Body of pancreas (tissue), 4 donors: ENCODE measurements around the gene LRP1-AS.

ENCODE experiments used
- POLR2A ChIP-seq, 3 donors: fragments of 450-650 bp; IDR thresholded peaks; one replicate each; pipeline ENCODE4 v1.6.1; 2016; ENCODE audit warnings: antibody characterized with exemption in 3 of 3, mild to moderate bottlenecking in 2 of 3
- TF ChIP-seq, protein P1 (sequence below), 7 experiments: fragments of 450-650 bp in 4 of 7; fragments of 200-600 bp in 3 of 7; sonication (generic) in 3 of 7; IDR thresholded peaks; one replicate each; pipeline ENCODE4 v1.5.1; 2016 to 2019; ENCODE audit warnings: antibody characterized with exemption in 7 of 7

- no peak for TF ChIP-seq POLR2A (IDR thresholded peaks at IDR 0.05)
- TF ChIP-seq, protein P1, sequence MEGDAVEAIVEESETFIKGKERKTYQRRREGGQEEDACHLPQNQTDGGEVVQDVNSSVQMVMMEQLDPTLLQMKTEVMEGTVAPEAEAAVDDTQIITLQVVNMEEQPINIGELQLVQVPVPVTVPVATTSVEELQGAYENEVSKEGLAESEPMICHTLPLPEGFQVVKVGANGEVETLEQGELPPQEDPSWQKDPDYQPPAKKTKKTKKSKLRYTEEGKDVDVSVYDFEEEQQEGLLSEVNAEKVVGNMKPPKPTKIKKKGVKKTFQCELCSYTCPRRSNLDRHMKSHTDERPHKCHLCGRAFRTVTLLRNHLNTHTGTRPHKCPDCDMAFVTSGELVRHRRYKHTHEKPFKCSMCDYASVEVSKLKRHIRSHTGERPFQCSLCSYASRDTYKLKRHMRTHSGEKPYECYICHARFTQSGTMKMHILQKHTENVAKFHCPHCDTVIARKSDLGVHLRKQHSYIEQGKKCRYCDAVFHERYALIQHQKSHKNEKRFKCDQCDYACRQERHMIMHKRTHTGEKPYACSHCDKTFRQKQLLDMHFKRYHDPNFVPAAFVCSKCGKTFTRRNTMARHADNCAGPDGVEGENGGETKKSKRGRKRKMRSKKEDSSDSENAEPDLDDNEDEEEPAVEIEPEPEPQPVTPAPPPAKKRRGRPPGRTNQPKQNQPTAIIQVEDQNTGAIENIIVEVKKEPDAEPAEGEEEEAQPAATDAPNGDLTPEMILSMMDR (IDR thresholded peaks at IDR 0.05) = no peak
Measured at GRCh38 chr12:57109207-57110103, 38.0 kb downstream of the LRP1-AS start.
